Hematopoietic multipotent progenitor cell treated with erythropoietin and hydrocortisone succinate and interleukin-3 and kit ligand, for 4 days (in vitro differentiated cells): ENCODE data around the gene TASP1.

Experiments used
- DNase-seq: peaks from one replicate; pipeline ENCODE4 v3.0.0-alpha.2; 2015

The TASP1 gene

GRCh38 chr20:13430346-13431002 lies 208.3 kb downstream of the TASP1 start:
- DNase-seq: peak; percentile 15

- DNase-seq: no peak
Observed at GRCh38 chr20:13428684-13429083, 210.0 kb downstream of the TASP1 start.

DNA sequence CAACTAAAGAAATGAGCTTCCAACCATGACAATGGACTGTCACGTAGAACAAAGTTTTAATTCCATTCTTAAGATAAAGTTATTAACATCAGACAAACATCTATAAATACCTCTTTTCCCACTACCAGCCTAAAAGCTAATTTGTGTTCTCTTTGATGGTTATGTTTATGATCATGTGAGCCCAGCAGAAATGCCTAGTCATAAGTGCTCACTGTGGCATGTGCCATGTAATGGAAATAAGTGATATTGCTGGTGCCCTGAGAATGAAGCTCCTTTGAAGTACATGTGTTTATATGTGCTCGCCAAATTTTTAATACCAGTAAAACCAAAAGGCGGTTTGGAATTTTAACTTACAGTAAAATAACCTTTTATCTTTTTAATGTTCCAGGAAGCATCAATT lies 211.9 kb downstream of the TASP1 start:
- DNase-seq: peak; percentile 13

DNA sequence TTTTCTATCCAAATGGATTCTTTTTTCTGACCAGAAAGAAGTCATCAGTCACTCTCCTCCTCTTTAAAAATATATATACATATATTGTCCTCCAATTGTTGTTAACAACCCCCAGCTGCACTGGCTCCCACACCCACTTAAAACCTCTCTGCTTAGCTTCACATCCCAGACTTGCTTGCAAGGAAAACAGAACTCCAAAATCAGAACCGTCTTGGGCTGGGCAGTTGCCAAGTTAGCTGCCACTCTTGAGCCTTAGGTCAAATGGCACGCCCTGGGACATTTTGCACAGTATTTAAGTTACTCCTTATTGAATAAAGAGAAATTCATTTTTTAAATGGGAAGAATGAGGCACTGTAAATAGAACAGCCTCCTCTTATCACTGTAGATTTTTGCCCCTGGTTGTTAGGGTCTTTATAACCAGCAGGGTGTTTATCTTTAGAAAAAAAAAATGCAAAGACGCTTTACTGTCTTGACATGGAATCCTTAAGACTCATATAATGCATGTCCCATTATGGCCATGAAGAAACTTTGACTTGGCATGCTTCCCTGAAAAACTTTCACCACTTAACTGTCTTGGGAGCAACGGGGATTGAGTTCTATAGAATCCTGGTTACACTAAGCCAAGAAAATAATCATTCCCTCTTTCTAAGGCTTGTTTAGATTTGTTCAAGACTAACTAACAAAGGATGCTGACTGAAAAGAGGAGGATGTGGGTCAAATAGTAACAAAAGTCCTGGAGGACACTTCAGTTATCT lies 213.2 kb downstream of the TASP1 start:
- DNase-seq: no peak

DNA sequence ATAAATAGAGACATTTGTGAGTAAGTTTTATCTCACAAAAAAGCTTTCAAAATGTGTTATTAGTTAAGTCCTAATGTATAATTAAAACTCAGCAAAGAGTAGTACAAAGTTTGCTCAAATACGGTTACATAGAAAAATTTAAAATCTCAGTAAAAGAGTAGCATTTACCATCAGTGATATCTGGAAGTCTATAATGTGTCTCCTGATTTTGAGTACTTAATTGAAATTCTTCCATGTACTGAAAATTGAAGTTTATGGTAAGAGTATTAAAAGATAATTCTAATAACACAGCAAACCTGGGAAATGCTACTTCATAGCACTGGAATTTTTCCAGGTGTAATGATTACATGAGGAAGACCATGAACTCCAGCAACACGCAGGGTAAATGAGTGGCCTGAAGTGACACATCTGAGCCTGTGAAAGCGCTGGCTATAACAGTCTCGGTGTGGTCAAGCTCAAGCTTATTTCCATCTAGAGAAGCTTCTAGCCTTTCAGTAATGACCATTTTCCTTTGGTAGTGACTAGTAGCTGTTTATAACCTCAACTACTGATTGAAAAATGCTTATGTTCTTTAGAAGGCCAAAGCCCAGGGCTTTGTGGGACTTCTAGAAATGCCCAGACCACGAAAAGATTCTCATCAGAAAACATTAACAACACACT lies 214.4 kb downstream of the TASP1 start:
- no peak for DNase-seq

GRCh38 chr20:13423472-13424173 lies 215.1 kb downstream of the TASP1 start:
- no peak for DNase-seq

DNA sequence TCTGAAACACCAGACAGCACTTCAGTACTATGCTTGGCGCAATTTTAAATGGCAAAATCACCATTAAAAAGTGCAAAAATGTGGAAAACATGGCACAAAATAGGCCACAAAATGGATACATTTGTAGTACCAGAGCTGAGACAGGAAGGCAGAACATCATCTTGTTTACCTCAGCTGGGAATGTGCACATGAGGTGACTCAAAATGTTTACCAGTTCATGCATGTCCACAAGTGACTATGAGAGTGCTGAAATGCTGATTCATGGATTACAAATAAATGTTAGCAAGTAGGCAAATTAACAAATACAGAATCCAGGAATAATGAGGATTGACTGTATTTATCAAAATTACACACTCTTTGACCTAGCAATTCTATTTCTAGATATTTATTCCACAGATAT lies 216.1 kb downstream of the TASP1 start:
- DNase-seq: no peak

DNA sequence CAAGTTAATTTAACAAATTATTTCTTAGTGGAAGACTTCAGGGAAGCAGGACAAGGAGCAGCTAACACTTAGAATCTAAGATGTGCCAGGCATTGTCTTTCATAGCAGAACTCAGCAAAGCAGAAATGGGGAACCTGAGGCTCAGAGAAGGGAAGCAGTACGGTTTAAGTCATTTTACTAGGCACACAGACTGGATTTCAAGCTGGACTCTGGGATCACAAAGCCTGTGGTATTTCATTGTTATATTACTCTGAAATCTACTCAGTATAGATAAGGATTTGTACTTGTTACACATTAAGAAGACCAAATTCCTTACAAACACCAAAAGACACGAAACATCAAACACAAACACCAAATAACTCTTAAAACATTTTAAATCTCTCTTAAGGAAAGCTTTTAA lies 218.1 kb downstream of the TASP1 start:
- peak; percentile 7 for DNase-seq

DNA sequence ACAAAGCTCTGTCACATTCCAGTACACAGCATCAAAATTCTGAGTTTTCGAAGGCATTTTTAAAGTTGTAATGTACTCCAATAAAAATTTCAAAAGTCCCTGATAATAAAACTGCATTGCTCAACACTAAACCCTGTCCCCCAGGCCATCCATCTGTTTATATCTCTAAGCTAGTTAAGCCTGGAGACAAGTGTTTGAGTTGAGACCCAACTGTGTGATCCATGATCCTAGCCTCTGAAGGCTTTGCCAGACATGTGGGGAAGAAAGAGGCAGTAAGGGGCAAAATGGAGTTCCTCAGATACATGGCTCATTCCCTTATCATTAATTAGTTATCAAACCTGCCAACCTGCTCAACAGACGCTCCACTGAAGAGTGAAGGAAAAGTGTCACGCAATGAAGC lies 219.3 kb downstream of the TASP1 start:
- no peak for DNase-seq

- peak; percentile 32 for DNase-seq
Observed at GRCh38 chr20:13418263-13419229, 220.2 kb downstream of the TASP1 start.

GRCh38 chr20:13416531-13416930 lies 222.2 kb downstream of the TASP1 start:
- no peak for DNase-seq

GRCh38 chr20:13412806-13413445 lies 225.8 kb downstream of the TASP1 start:
- DNase-seq: no peak

DNA sequence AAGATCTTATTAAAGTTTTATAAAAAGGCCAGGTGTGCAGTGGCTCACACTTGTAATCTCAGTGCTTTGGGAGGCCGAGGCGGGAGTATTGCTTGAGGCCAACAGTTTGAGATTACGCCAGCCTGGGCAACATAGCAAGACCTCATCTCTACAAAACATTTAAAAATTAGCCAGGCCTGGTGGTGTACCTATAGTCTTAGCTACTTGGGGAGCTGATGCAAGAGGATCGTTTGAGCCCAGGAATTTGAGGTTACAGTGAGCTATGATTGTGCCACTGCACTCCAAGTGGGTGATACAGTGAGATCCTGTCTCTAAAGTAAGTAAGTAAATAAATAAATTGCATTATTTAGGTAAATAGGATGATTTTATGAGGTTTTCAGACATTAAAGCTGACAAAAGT lies 234.4 kb downstream of the TASP1 start:
- no peak for DNase-seq

DNA sequence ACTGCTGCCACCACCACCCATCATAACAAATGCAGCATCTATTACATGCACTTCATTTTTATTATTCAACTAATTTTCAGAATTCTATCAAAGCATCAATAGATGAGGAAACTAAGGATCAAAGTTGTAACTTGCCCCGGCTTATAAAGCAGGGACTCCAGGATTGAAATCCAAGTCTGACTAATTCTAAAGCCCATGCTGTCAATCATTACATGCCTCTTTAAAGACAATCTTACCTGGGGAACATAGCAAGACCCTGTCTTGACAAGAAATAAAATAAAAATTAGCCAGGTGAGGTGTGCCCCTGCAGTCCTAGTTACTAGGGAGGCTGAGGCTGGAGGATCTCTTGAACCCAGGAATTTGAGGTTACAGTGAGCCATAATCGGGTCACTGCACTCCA lies 235.3 kb downstream of the TASP1 start:
- DNase-seq: no peak

GRCh38 chr20:13402986-13403385 lies 235.7 kb downstream of the TASP1 start:
- no peak for DNase-seq

- DNase-seq: no peak
Observed at GRCh38 chr20:13402171-13402760, 236.5 kb downstream of the TASP1 start.

- no peak for DNase-seq
Observed at GRCh38 chr20:13401596-13401995, 237.1 kb downstream of the TASP1 start.

GRCh38 chr20:13400453-13400852 lies 238.3 kb downstream of the TASP1 start:
- DNase-seq: no peak

- no peak for DNase-seq
Observed at GRCh38 chr20:13397300-13397724, 241.4 kb downstream of the TASP1 start.

DNA sequence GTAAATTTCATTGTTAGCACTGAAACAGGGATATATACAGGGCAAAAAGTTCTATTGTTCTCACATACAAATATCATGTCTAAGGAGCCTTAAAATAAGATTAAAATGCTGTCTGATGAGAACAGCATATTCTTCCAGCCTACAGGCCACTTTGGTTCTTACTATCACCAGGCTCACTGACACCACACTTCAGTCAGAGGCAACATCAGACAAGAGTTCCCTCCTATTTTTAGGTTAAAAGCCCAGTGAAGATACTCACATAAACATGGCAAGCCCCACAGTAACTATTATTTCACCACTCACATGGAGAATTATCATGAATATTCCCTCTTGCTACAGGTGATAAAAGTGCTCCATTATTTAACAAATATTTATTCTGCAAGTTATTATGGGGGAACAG lies 241.9 kb downstream of the TASP1 start:
- no peak for DNase-seq

- no peak for DNase-seq
Observed at GRCh38 chr20:13396022-13396421, 242.7 kb downstream of the TASP1 start.
